Measurements from ENCODE around the gene SRRM4.

DNA sequence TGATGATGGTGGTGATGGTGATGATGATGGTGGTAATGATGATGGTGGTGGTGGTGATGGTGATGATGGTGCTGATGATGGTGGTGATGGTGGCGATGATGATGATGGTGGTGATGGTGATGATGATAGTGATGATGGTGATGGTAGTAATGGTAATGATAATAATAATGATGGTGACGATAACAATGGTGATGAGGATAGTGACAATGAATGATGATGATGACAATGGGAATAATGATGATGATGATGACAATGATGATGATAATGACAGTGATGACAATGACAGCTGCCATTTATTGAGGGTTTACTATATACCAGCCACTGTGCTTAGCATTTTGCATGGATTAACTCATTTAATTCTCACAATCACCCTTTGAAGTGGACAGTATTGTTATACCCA, 94.6 kb downstream of the SRRM4 start:
- TF ChIP-seq, protein P1, sequence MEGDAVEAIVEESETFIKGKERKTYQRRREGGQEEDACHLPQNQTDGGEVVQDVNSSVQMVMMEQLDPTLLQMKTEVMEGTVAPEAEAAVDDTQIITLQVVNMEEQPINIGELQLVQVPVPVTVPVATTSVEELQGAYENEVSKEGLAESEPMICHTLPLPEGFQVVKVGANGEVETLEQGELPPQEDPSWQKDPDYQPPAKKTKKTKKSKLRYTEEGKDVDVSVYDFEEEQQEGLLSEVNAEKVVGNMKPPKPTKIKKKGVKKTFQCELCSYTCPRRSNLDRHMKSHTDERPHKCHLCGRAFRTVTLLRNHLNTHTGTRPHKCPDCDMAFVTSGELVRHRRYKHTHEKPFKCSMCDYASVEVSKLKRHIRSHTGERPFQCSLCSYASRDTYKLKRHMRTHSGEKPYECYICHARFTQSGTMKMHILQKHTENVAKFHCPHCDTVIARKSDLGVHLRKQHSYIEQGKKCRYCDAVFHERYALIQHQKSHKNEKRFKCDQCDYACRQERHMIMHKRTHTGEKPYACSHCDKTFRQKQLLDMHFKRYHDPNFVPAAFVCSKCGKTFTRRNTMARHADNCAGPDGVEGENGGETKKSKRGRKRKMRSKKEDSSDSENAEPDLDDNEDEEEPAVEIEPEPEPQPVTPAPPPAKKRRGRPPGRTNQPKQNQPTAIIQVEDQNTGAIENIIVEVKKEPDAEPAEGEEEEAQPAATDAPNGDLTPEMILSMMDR (IDR thresholded peaks at IDR 0.05; ENCODE audit: low read depth, low read length), result no peak
- TF ChIP-seq POLR2A (IDR thresholded peaks at IDR 0.05; ENCODE audit: extremely low read depth, insufficient read length), result no peak

Data from NB4 (cell line).